Measurements from ENCODE around the gene KRTAP12-2. TPM values are rescaled to one million over a fixed set of nuclear protein-coding genes. Genes with fewer than 3 reads are reported as not detected.
A peak's percentile ranks its signal among the peaks of the same experiment; 100 is the strongest.
"Not testable (repeated sequence)": the region's sequence is repeated elsewhere in the genome, so short reads cannot be mapped to it uniquely, and the experiment has no call there.

Gene KRTAP12-2
- total RNA-seq, 1 experiment from 2014 or later = not detected

DNA sequence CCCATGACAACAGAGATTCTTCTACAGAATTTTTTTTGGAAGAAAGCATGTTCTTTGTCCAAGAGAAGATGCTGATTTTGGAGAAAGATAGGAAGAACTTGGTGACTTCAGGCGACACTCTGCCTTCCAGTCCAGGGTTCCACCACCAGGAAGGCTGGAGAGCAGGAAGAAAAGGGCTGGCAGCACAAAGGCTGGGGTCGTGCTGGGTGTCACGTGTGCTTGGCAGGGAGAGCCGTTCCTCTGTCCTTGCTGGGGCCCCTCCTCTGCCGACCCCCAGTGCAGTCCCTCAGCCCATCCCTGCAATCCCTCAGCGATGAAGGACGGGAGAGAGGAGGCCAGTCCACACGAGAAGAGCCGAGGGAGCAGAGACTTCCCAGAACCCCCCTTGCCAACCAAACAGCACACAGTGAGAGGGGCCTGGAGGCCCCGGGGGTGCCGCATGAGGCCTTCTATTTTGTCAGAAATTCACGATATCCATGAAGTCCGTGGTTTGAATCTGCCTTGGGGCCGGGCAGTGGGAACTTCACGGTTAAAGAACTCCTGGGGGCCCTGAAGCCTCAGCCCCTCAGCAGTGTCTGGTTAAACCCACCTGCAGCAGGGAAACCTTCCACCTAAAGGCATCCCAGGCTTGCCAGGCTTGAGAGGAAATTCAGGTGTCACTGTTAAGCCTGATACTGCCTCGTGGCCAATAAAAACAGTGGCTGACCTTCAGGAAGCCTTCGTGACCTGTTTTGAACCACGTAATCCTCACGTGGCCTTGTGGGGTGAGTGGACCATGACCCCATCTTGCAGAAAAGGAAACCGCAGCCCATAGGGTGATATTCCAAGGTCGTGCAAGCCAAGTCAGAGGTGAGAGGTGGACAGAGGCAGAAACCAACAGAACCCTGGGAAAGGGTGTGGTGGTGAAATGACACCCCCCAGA is 33.6 kb upstream of the KRTAP12-2 start:
- TF ChIP-seq, protein P1, sequence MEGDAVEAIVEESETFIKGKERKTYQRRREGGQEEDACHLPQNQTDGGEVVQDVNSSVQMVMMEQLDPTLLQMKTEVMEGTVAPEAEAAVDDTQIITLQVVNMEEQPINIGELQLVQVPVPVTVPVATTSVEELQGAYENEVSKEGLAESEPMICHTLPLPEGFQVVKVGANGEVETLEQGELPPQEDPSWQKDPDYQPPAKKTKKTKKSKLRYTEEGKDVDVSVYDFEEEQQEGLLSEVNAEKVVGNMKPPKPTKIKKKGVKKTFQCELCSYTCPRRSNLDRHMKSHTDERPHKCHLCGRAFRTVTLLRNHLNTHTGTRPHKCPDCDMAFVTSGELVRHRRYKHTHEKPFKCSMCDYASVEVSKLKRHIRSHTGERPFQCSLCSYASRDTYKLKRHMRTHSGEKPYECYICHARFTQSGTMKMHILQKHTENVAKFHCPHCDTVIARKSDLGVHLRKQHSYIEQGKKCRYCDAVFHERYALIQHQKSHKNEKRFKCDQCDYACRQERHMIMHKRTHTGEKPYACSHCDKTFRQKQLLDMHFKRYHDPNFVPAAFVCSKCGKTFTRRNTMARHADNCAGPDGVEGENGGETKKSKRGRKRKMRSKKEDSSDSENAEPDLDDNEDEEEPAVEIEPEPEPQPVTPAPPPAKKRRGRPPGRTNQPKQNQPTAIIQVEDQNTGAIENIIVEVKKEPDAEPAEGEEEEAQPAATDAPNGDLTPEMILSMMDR (IDR thresholded peaks at IDR 0.05; ENCODE audit: insufficient read depth in 1 of 2, low read depth in 1 of 2, low read length in 1 of 2, severe bottlenecking in 1 of 2, unreplicated experiment in 1 of 2) = no peak
- intact Hi-C loops (cut with micrococcal nuclease; ENCODE audit: unreplicated experiment) = no loop called here
- DNase-seq = no peak

DNA sequence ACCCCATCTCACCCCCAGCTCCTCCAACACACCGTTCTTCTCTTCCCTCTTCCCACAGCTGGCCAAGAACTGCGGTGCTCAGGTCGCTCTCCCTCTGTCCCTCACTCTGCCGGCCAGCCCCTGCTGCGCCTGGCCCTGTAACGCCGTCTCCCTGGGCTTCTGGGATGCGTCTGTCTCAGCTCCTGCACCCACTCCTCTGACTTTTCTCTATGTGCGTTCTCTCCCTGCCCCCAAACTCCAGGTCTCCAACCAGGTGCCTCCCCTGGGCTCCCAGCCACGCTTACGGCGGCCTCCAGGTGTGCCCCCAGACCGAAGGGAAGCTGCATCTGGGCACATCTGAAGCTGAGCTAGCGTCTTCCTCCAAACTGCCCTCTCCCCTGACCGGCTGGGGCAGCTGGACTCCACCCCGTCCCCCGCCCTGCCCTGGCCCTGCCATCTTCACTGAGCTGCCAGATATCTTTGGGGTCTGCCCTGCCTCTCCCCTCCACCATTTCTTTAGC is 32.8 kb upstream of the KRTAP12-2 start:
- CTCF ChIA-PET = interaction anchor here (1.2 kb wide), 1 partner anchor 11 kb away, joined by 3 read pairs; no protein-coding TSS in a partner anchor
- peaks cover 12% of the 10 kb centered on the region for H3K4me1 Mint-ChIP-seq (ENCODE audit: low read depth, unreplicated experiment)
- no peaks in the 10 kb centered on the region for H3K27me3 ChIP-seq (replicated peaks; ENCODE audit: control insufficient read depth, insufficient read depth, low read length)
- POLR2A ChIA-PET = no interaction called here
- H3K9me3 Mint-ChIP-seq (ENCODE audit: unreplicated experiment) = no peaks in the 10 kb centered on the region
- peak in 1 of 2 experiments; percentile 24 for DNase-seq
- no peak overlapping the region for H3K4me3 ChIP-seq (ENCODE audit: low read depth, low read length)
- BruUV-seq (replicated peaks) = no TSS peak
- TF ChIP-seq, protein P1 (IDR thresholded peaks at IDR 0.05; ENCODE audit: insufficient read depth in 1 of 2, low read depth in 1 of 2, low read length in 1 of 2, severe bottlenecking in 1 of 2, unreplicated experiment in 1 of 2) = no peak
- H3K36me3 Mint-ChIP-seq (ENCODE audit: insufficient read depth, unreplicated experiment) = no peaks in the 10 kb centered on the region
- intact Hi-C loops (cut with micrococcal nuclease; ENCODE audit: unreplicated experiment) = no loop called here
- peaks cover 3% of the 10 kb centered on the region for H3K27me3 Mint-ChIP-seq (ENCODE audit: insufficient read depth, unreplicated experiment)
- no peaks in the 10 kb centered on the region for H3K9me3 ChIP-seq
- H3K27ac Mint-ChIP-seq (ENCODE audit: unreplicated experiment) = no peak overlapping the region
- H3K4me1 ChIP-seq = peaks cover 9% of the 10 kb centered on the region; the same call in 1 of the 2 replicates
- H3K36me3 ChIP-seq (ENCODE audit: control insufficient read depth, insufficient read depth, low read length) = no peaks in the 10 kb centered on the region
- H3K4me3 Mint-ChIP-seq (ENCODE audit: unreplicated experiment) = no peak overlapping the region

More for the DNA sequence above, 33.6 kb upstream of the KRTAP12-2 start:
- Mint-ChIP-seq H3K4me3 (ENCODE audit: unreplicated experiment) (no peak overlapping the region), H3K27ac (ENCODE audit: unreplicated experiment) (no peak overlapping the region), H3K36me3 (ENCODE audit: insufficient read depth, unreplicated experiment) (no peaks in the 10 kb centered on the region), H3K27me3 (ENCODE audit: insufficient read depth, unreplicated experiment) (peaks cover 3% of the 10 kb centered on the region), H3K4me1 (ENCODE audit: low read depth, unreplicated experiment) (peaks cover 12% of the 10 kb centered on the region), H3K9me3 (ENCODE audit: unreplicated experiment) (no peaks in the 10 kb centered on the region)
- Histone ChIP-seq H3K4me3 (ENCODE audit: low read depth, low read length) (no peak overlapping the region), H3K9me3 (no peaks in the 10 kb centered on the region), H3K4me1 (peaks cover 9% of the 10 kb centered on the region; the same call in 1 of the 2 replicates), H3K27me3 (replicated peaks; ENCODE audit: control insufficient read depth, insufficient read depth, low read length) (no peaks in the 10 kb centered on the region), H3K36me3 (ENCODE audit: control insufficient read depth, insufficient read depth, low read length) (no peaks in the 10 kb centered on the region)
- ChIA-PET CTCF (no interaction called here), POLR2A (no interaction called here)
- BruUV-seq (replicated peaks) = no TSS peak

DNA sequence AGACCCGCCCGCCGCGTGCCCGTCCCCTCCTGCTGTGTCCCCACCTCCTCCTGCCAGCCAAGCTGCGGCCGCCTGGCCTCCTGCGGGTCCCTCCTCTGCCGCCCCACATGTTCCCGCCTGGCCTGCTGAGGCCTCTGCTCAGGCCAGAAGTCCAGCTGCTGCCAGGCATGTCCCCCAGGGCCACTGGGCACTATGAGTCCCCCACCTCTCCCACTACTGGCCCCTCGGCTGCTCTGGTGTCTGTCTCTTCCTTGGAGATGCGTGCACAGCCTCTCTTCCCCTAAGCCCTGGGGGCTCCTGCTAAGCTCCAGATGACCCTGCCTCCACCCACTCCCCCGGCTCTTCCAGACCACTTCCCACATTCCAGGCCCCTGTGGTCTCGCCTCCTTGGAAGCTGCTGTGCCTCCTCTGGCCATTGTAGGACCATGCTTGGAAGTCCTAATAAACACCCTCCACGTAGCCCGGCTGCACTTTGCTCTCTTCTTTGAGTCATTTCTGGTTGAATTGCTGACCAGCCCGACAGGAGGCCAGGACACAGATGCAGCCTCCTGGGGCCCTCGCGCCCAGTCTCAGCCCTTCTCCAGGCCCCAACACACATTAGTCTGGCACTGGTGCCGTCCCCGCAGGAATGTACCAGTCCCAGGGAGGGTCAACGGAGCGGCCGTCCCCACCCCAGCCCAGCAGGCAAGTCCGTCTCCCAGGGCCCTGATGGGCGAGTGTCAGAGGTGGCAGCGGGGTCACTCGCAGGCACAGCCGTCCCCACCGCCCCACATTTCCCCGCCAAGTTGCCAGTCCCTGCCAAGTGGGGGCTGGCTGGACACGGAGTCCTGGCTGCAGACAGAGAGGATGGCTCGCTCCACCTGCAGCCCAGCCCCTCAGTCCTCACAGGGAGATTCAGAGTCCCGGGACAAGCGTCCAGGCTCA is 31.3 kb upstream of the KRTAP12-2 start:
- POLR2A ChIA-PET = no interaction called here
- H3K36me3 Mint-ChIP-seq (ENCODE audit: insufficient read depth, unreplicated experiment) = no peaks in the 10 kb centered on the region
- peak; percentile 24 to 61 for DNase-seq
- no TSS peak for BruUV-seq (replicated peaks)
- TF ChIP-seq, protein P1 (IDR thresholded peaks at IDR 0.05; ENCODE audit: insufficient read depth in 1 of 2, low read depth in 1 of 2, low read length in 1 of 2, severe bottlenecking in 1 of 2, unreplicated experiment in 1 of 2) = peak in 1 of 2 experiments; percentile 8
- H3K9me3 ChIP-seq = no peaks in the 10 kb centered on the region; the same call in 1 of the 2 replicates
- no peaks in the 10 kb centered on the region for H3K27me3 ChIP-seq (replicated peaks; ENCODE audit: control insufficient read depth, insufficient read depth, low read length)
- peaks cover 9% of the 10 kb centered on the region; the same call in 1 of the 2 replicates for H3K4me1 ChIP-seq
- H3K4me3 ChIP-seq (ENCODE audit: low read depth, low read length) = no peak overlapping the region
- intact Hi-C loops (cut with micrococcal nuclease; ENCODE audit: unreplicated experiment) = loop anchor here (2.0 kb wide), 1 partner anchor 25 kb away; no protein-coding TSS in a partner anchor
- peaks cover 3% of the 10 kb centered on the region for H3K27me3 Mint-ChIP-seq (ENCODE audit: insufficient read depth, unreplicated experiment)
- no peak overlapping the region for H3K27ac Mint-ChIP-seq (ENCODE audit: unreplicated experiment)
- H3K4me3 Mint-ChIP-seq (ENCODE audit: unreplicated experiment) = no peak overlapping the region
- H3K36me3 ChIP-seq (ENCODE audit: control insufficient read depth, insufficient read depth, low read length) = no peaks in the 10 kb centered on the region
- peaks cover 11% of the 10 kb centered on the region for H3K9me3 Mint-ChIP-seq (ENCODE audit: unreplicated experiment)
- H3K4me1 Mint-ChIP-seq (ENCODE audit: low read depth, unreplicated experiment) = peaks cover 12% of the 10 kb centered on the region
- CTCF ChIA-PET = interaction anchor here (0.8 kb wide), 1 partner anchor 44 kb away, joined by 3 read pairs; no protein-coding TSS in a partner anchor

DNA sequence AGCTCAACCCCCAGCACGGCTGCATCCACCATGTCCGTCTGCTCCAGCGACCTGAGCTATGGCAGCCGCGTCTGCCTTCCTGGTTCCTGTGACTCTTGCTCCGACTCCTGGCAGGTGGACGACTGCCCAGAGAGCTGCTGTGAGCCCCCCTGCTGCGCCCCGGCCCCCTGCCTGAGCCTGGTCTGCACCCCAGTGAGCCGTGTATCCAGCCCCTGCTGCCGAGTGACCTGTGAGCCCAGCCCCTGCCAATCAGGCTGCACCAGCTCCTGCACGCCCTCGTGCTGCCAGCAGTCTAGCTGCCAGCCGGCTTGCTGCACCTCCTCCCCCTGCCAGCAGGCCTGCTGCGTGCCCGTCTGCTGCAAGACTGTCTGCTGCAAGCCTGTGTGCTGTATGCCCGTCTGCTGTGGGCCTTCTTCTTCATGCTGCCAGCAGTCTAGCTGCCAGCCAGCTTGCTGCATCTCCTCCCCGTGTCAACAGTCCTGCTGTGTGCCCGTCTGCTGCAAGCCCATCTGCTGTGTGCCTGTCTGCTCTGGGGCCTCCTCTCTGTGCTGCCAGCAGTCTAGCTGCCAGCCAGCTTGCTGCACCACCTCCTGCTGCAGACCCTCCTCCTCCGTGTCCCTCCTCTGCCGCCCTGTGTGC is 30.6 kb upstream of the KRTAP12-2 start, which contains the start of gene KRTAP10-12:
Gene KRTAP10-12 (plus strand): TSS at position 1 of the 639 bp plus-strand sequence. CDS start 30 bp downstream, at position 31.
- POLR2A ChIA-PET; H3K36me3 ChIP-seq (ENCODE audit: control insufficient read depth, insufficient read depth, low read length); H3K4me3 ChIP-seq (ENCODE audit: low read depth, low read length); H3K4me3 Mint-ChIP-seq (ENCODE audit: unreplicated experiment); H3K9me3 ChIP-seq; H3K4me1 ChIP-seq; H3K27me3 ChIP-seq (replicated peaks; ENCODE audit: control insufficient read depth, insufficient read depth, low read length); H3K36me3 Mint-ChIP-seq (ENCODE audit: insufficient read depth, unreplicated experiment); H3K27me3 Mint-ChIP-seq (ENCODE audit: insufficient read depth, unreplicated experiment); H3K27ac Mint-ChIP-seq (ENCODE audit: unreplicated experiment); BruUV-seq (replicated peaks): not testable (repeated sequence)
- H3K9me3 Mint-ChIP-seq (ENCODE audit: unreplicated experiment) = peaks cover 19% of the 10 kb centered on the region
- H3K4me1 Mint-ChIP-seq (ENCODE audit: low read depth, unreplicated experiment) = peaks cover 12% of the 10 kb centered on the region
- intact Hi-C loops (cut with micrococcal nuclease; ENCODE audit: unreplicated experiment) = loop anchor here (2.0 kb wide), 1 partner anchor 24 kb away; no protein-coding TSS in a partner anchor
- CTCF ChIA-PET = interaction anchor here (0.8 kb wide), 1 partner anchor 45 kb away, joined by 3 read pairs; no protein-coding TSS in a partner anchor
- peak in 1 of 2 experiments; percentile 26 for DNase-seq

All from Caco-2 (cell line).